ENCODE data around the gene FILIP1L.

FILIP1L gene

DNA sequence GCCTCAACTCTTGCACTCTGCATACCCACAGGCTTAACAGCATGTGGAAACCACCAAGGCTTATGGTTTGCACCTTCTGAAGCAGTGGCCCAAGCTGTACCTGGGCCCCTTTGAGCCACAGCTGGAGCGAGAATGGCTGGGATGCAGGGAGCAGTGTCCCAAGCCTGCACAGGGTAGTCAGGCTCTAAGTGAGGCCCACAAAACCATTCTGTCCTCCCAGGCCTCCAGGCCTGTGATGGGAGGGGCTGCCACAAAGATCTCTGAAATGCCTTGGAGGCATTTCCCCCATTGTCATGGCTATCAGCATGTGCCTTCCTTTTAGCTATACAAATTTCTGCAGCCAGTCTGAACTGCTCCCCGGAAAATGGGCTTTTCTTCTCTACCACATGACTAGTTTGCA, 309.1 kb downstream of the FILIP1L start:
- H3F3A ChIP-seq (ENCODE audit: insufficient read depth, low read length), result no peaks in the 10 kb centered on the region
- H3K9me2 ChIP-seq (replicated peaks; ENCODE audit: insufficient read depth, low read length), result no peaks in the 10 kb centered on the region
- no peak overlapping the region for H3K4me2 ChIP-seq (ENCODE audit: low read depth, low read length)
- no peaks in the 10 kb centered on the region for H3K79me2 ChIP-seq (ENCODE audit: low read length)
- H4K20me1 ChIP-seq (ENCODE audit: insufficient read depth, low read length), result no peaks in the 10 kb centered on the region
- H3K27me3 ChIP-seq (replicated peaks; ENCODE audit: insufficient read depth, low read length), result no peaks in the 10 kb centered on the region
- H2AFZ ChIP-seq (ENCODE audit: low read length), result no peak overlapping the region
- H3K9me3 ChIP-seq (replicated peaks; ENCODE audit: insufficient read depth, low read length), result no peaks in the 10 kb centered on the region
- no peak for DNase-seq
- no peaks in the 10 kb centered on the region for H3K4me1 ChIP-seq (ENCODE audit: low read length)
- H3K9ac ChIP-seq (ENCODE audit: low read length), result no peak overlapping the region
- H3K4me3 ChIP-seq (ENCODE audit: low read length), result no peak overlapping the region
- no peak overlapping the region for H3K27ac ChIP-seq (ENCODE audit: low read length)
- H3K36me3 ChIP-seq (replicated peaks; ENCODE audit: insufficient read depth, low read length), result no peaks in the 10 kb centered on the region
- TF ChIP-seq, protein P1, sequence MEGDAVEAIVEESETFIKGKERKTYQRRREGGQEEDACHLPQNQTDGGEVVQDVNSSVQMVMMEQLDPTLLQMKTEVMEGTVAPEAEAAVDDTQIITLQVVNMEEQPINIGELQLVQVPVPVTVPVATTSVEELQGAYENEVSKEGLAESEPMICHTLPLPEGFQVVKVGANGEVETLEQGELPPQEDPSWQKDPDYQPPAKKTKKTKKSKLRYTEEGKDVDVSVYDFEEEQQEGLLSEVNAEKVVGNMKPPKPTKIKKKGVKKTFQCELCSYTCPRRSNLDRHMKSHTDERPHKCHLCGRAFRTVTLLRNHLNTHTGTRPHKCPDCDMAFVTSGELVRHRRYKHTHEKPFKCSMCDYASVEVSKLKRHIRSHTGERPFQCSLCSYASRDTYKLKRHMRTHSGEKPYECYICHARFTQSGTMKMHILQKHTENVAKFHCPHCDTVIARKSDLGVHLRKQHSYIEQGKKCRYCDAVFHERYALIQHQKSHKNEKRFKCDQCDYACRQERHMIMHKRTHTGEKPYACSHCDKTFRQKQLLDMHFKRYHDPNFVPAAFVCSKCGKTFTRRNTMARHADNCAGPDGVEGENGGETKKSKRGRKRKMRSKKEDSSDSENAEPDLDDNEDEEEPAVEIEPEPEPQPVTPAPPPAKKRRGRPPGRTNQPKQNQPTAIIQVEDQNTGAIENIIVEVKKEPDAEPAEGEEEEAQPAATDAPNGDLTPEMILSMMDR (IDR thresholded peaks at IDR 0.05; ENCODE audit: low read length), result no peak
- TF ChIP-seq EZH2 (optimal IDR thresholded peaks at IDR 0.05; ENCODE audit: low read depth, low read length) (no peak), EZH2phosphoT487 (IDR thresholded peaks at IDR 0.05; ENCODE audit: low read length) (no peak)

DNA sequence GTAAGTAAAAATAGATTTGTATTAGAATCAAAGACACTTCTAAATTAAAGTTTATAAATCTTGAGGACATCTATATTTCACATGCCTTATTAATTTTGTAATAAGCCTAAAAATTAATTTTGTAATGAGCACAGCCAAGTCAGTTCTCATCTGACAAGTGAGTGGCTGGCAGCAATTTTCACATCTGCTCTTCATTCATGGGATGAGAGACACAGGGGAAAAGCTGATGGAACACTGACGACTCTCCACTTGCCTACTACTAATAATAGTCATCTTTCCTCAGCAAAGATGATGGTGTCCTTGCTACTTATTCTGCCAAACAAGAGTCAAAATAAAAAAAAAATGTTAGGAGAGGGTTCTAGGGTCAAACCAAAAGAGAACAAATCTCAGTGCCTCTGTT, 311.0 kb downstream of the FILIP1L start:
- Histone ChIP-seq H3K27me3 (replicated peaks; ENCODE audit: insufficient read depth, low read length) (no peaks in the 10 kb centered on the region), H3K4me2 (ENCODE audit: low read depth, low read length) (no peak overlapping the region), H3K4me3 (ENCODE audit: low read length) (no peak overlapping the region), H2AFZ (ENCODE audit: low read length) (no peak overlapping the region), H3K9me3 (replicated peaks; ENCODE audit: insufficient read depth, low read length) (no peaks in the 10 kb centered on the region), H3F3A (ENCODE audit: insufficient read depth, low read length) (no peaks in the 10 kb centered on the region), H3K79me2 (ENCODE audit: low read length) (no peaks in the 10 kb centered on the region), H3K27ac (ENCODE audit: low read length) (no peak overlapping the region), H3K4me1 (ENCODE audit: low read length) (no peaks in the 10 kb centered on the region), H4K20me1 (ENCODE audit: insufficient read depth, low read length) (no peaks in the 10 kb centered on the region), H3K36me3 (replicated peaks; ENCODE audit: insufficient read depth, low read length) (no peaks in the 10 kb centered on the region), H3K9ac (ENCODE audit: low read length) (no peak overlapping the region), H3K9me2 (replicated peaks; ENCODE audit: insufficient read depth, low read length) (no peaks in the 10 kb centered on the region)
- DNase-seq, result no peak
- no peak for TF ChIP-seq EZH2phosphoT487 (IDR thresholded peaks at IDR 0.05; ENCODE audit: low read length)
- no peak for TF ChIP-seq EZH2 (optimal IDR thresholded peaks at IDR 0.05; ENCODE audit: low read depth, low read length)
- TF ChIP-seq, protein P1 (IDR thresholded peaks at IDR 0.05; ENCODE audit: low read length), result no peak

DNA sequence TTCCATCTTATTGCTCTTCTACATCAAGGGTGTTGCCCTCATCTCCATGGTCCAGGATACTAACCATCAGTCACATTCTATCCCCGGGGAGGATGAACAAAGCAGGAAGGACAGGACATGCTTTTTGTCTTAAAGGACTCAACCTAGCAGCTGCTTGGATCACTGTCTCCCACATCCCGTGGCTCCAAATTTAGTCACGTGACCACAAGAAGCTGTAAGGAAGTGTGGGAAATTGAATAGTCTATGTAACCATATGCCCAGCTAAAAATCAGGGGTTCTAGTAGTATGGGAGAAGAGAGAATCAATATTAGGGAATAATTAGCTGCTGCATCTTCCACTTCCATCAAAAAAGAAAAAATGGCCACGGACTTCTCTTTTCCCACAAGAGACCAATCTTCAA, 314.9 kb downstream of the FILIP1L start:
- H3K36me3 ChIP-seq (replicated peaks; ENCODE audit: insufficient read depth, low read length), result no peaks in the 10 kb centered on the region
- no peak overlapping the region for H3K4me3 ChIP-seq (ENCODE audit: low read length)
- no peaks in the 10 kb centered on the region for H3K79me2 ChIP-seq (ENCODE audit: low read length)
- TF ChIP-seq EZH2phosphoT487 (IDR thresholded peaks at IDR 0.05; ENCODE audit: low read length) (no peak), EZH2 (optimal IDR thresholded peaks at IDR 0.05; ENCODE audit: low read depth, low read length) (no peak)
- TF ChIP-seq, protein P1 (IDR thresholded peaks at IDR 0.05; ENCODE audit: low read length), result no peak
- DNase-seq, result no peak
- no peaks in the 10 kb centered on the region for H4K20me1 ChIP-seq (ENCODE audit: insufficient read depth, low read length)
- H3K27ac ChIP-seq (ENCODE audit: low read length), result no peak overlapping the region
- no peaks in the 10 kb centered on the region for H3K9me3 ChIP-seq (replicated peaks; ENCODE audit: insufficient read depth, low read length)
- no peak overlapping the region for H3K4me2 ChIP-seq (ENCODE audit: low read depth, low read length)
- H3K9me2 ChIP-seq (replicated peaks; ENCODE audit: insufficient read depth, low read length), result no peaks in the 10 kb centered on the region
- H3K27me3 ChIP-seq (replicated peaks; ENCODE audit: insufficient read depth, low read length), result no peaks in the 10 kb centered on the region
- H3K9ac ChIP-seq (ENCODE audit: low read length), result no peak overlapping the region
- H2AFZ ChIP-seq (ENCODE audit: low read length), result no peak overlapping the region
- no peaks in the 10 kb centered on the region for H3K4me1 ChIP-seq (ENCODE audit: low read length)
- H3F3A ChIP-seq (ENCODE audit: insufficient read depth, low read length), result no peaks in the 10 kb centered on the region

All from MM.1S (cell line).